MM.1S (cell line): ENCODE measurements around the gene DSTN.

ENCODE experiments used
- CTCF ChIP-seq: fragments of 300-600 bp; sonication (generic); IDR thresholded peaks from 2 replicates; pipeline ENCODE4 v1.5.1; 2016; ENCODE audit warnings: antibody characterized with exemption, low read length, mixed read lengths
- EZH2 ChIP-seq: fragments of 300-600 bp; sonication (generic); optimal IDR thresholded peaks from 2 replicates; pipeline ENCODE3; 2017; ENCODE audit warnings: low read depth, mild to moderate bottlenecking, antibody characterized with exemption, low read length, mixed read lengths

GRCh38 chr20:17622086-17622850, 52.4 kb downstream of the DSTN start:
- TF ChIP-seq EZH2 = no peak
- TF ChIP-seq CTCF = no peak
